Spleen (tissue), 11 donors: ENCODE results near the gene PLXNC1. TPM values are rescaled to one million over a fixed set of nuclear protein-coding genes. Genes with fewer than 3 reads are reported as not detected.

Experiments used
- DNase-seq: peaks from one replicate; pipeline ENCODE4 v3.0.0-alpha.2; 2020
- H3K27ac ChIP-seq, 8 donors: fragments of 200-600 bp; sonication (generic) in 7 of 8; 1 replicate in 4 of 8; 2 replicates in 4 of 8; pipeline versions ENCODE4 v1.5.0 to v1.8.0; 2016 to 2021; ENCODE audit warnings: inconsistent platforms in 4 of 8, mild to moderate bottlenecking in 4 of 8, moderate library complexity in 1 of 8
- H3K27me3 ChIP-seq, 7 donors: fragments of 200-600 bp; sonication (generic) in 6 of 7; replicated peaks in 1 of 7; 1 replicate in 4 of 7; 2 replicates in 3 of 7; pipeline versions ENCODE4 v1.5.0 to v1.8.0; 2016 to 2021; ENCODE audit warnings: inconsistent platforms in 3 of 7, mild to moderate bottlenecking in 1 of 7
- H3K36me3 ChIP-seq, 6 donors: fragments of 200-600 bp; sonication (generic) in 5 of 6; 1 replicate in 4 of 6; 2 replicates in 2 of 6; pipeline versions ENCODE4 v1.5.0 to v1.8.0; 2016 to 2021; ENCODE audit warnings: inconsistent platforms in 2 of 6
- H3K4me1 ChIP-seq, 6 donors: fragments of 200-600 bp; sonication (generic) in 5 of 6; 1 replicate in 3 of 6; 2 replicates in 3 of 6; pipeline versions ENCODE4 v1.5.0 to v1.8.0; 2016 to 2021; ENCODE audit warnings: inconsistent platforms in 3 of 6
- H3K4me3 ChIP-seq, 8 donors: fragments of 200-600 bp; sonication (generic) in 7 of 8; 1 replicate in 4 of 8; 2 replicates in 4 of 8; pipeline versions ENCODE4 v1.5.0 to v1.8.0; 2016 to 2021; ENCODE audit warnings: inconsistent platforms in 4 of 8, mild to moderate bottlenecking in 4 of 8, moderate library complexity in 2 of 8
- H3K9me3 ChIP-seq, 8 donors: fragments of 200-600 bp; sonication (generic) in 7 of 8; 1 replicate in 4 of 8; 2 replicates in 4 of 8; pipeline versions ENCODE4 v1.5.0 to v1.8.0; 2016 to 2021; ENCODE audit warnings: inconsistent platforms in 4 of 8
- POLR2A ChIP-seq, 3 donors: fragments of 450-650 bp; IDR thresholded peaks; one replicate each; pipeline ENCODE4 v1.5.1; 2017; ENCODE audit warnings: antibody characterized with exemption in 3 of 3, mild to moderate bottlenecking in 1 of 3
- POLR2AphosphoS5 ChIP-seq, 3 donors: sonication (generic); formaldehyde crosslinking; IDR thresholded peaks; one replicate each; pipeline ENCODE4 v1.5.1; 2017; ENCODE audit warnings: antibody characterized with exemption in 3 of 3
- whole genome bisulfite sequencing, 5 donors: extraction: QIAGEN DNeasy Blood & Tissue Kit in 3 of 5; methylation state at CpG; one replicate each; pipeline versions ENCODE4 v1.1.5 to v1.1.7; 2013 to 2018; 5-methylcytosine and 5-hydroxymethylcytosine counted together
- intact Hi-C: fragments of 100-400 bp; cut with DNase I; formaldehyde crosslinking; loops from one replicate; pipeline ENCODE4 v1.15.0; 2023; ENCODE audit warnings: low total_unique reads
- polyA plus RNA-seq, 3 donors: library from polyadenylated mRNA; stranded (reverse); fragments of 200-250 nt; gene quantifications; one replicate each; pipeline ENCODE4 v1.2.1, GENCODE V29; 2013
- total RNA-seq, 7 donors: library from RNA; depleted of rRNA in 3 of 7; stranded (reverse); fragments of >200 nt in 3 of 7; fragmentation: NEBNext Ultra II Directional in 4 of 7; extraction: Animal tissue kit (Norgen Biotek cat#: 25700) in 4 of 7; gene quantifications; one replicate each; pipeline versions ENCODE4 v1.1.0 to v1.2.1, GENCODE V29; 2016 to 2021
- TF ChIP-seq, protein P1 (sequence below), 11 experiments: fragments of 200-600 bp in 7 of 11; fragments of 450-650 bp in 4 of 11; sonication (generic) in 4 of 11; IDR thresholded peaks in 8 of 11; conservative IDR thresholded peaks in 3 of 11; 1 replicate in 7 of 11; 2 replicates in 4 of 11; pipeline versions ENCODE4 v1.4.0 to v1.8.0; 2016 to 2021; ENCODE audit warnings: antibody characterized with exemption in 11 of 11, inconsistent platforms in 4 of 11, mild to moderate bottlenecking in 1 of 11
- donor health status: healthy with polysubstance abuse.
- donor health status: DM: no; HTN: no; CAD: no; lungs with moderate emphysema.
- donor health status: DM: no; HTN: no; CAD: no.
- donor health status: Bipolar disorder and iron deficiency.
- donor health status: healthy.
- donor health status: DM: no; HTN: no; CAD: no.
- donor health status: DM: yes; HTN: yes; CAD: no.

PLXNC1 gene
- total and polyA plus RNA-seq, 10 donors: 6.8 to 138 (median 69.7) TPM

DNA sequence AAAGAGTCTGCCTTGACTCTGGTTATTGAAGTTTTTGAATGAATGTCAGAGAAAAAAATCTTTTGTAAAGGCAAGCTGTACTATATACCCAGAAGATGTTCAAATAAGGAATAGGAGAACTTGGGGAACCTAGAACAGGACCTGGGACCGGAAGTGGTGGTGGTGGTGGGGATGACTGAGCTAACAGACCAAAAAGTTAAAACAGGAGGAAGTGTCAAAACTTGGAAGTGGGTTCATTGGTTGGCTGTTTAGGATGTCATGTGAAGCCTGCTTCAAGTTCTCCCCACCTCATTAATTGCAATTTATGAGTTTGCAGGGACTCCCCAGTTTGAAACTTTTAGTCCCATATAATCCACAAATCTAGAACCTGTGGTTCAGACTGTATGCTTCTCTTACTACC lies 26.2 kb downstream of the PLXNC1 start:
- peak; percentile 89 for DNase-seq
- Histone ChIP-seq H3K27me3 (no peaks in the 10 kb centered on the region), H3K36me3 (peaks cover 0 to 31% (median 9%) of the 10 kb centered on the region in 6 donors), H3K9me3 (peaks cover 0 to 13% (median 10%) of the 10 kb centered on the region in 8 donors), H3K27ac (peak overlapping the region in 7 of 8 donors; percentile 80 to 95 (median 87)), H3K4me1 (peaks cover 23 to 82% (median 47%) of the 10 kb centered on the region in 6 donors), H3K4me3 (peak overlapping the region in 1 of 8 donors; percentile 57)
- WGBS, 5 donors: 20 to 30% (median 21%) methylated on average over 1 of the region's 1 CpG
- intact Hi-C loops: no loop called here
- TF ChIP-seq, protein P1, sequence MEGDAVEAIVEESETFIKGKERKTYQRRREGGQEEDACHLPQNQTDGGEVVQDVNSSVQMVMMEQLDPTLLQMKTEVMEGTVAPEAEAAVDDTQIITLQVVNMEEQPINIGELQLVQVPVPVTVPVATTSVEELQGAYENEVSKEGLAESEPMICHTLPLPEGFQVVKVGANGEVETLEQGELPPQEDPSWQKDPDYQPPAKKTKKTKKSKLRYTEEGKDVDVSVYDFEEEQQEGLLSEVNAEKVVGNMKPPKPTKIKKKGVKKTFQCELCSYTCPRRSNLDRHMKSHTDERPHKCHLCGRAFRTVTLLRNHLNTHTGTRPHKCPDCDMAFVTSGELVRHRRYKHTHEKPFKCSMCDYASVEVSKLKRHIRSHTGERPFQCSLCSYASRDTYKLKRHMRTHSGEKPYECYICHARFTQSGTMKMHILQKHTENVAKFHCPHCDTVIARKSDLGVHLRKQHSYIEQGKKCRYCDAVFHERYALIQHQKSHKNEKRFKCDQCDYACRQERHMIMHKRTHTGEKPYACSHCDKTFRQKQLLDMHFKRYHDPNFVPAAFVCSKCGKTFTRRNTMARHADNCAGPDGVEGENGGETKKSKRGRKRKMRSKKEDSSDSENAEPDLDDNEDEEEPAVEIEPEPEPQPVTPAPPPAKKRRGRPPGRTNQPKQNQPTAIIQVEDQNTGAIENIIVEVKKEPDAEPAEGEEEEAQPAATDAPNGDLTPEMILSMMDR (IDR thresholded peaks at IDR 0.05 in 8 of 11, conservative IDR thresholded peaks at IDR 0.05 in 3 of 11): peak in 1 of 11 experiments; percentile 17
- TF ChIP-seq POLR2AphosphoS5 (IDR thresholded peaks at IDR 0.05) (peak in 1 of 3 donors; percentile 71), POLR2A (IDR thresholded peaks at IDR 0.05) (no peak)

DNA sequence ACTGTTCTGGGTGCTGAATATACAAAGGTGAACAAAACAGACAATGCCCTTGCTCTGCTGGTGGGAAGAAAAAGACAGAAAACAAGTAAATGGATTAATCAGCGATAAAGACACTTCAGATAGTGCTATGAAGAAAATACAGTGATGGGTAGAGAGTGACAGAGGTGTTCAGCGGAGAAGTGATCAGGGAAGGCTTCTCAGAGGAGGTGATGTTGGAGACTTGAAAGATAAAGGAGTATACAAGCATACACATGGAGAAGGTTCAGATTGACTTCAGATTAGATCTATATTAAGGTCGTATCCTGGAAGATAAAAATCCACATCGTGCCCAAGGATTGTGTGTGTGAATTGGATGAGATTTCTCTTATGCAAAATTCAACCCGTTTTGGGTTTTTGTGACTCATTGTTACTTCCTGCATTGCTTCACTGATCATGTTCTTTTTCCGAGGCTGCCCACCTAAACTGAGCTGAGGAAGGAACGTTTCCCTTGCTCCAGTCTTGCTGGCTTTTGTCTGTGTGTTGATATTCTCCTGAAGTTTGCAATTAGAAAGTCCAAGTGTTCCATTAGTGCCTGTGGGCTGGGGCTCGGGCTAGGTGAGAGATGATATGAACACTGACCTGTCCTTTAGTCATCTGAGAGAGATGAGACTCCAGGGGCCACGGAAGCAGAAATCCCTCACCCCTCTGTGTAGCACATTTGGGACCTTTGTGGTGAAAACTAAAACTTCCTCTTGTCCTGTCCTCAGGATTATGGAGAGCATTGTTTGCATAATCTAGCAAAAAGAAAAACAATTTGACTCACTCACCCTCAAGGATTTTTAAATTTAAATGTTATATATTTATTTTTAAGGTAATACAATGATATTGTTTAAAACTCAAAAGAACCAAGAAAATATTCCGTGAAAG lies 27.6 kb downstream of the PLXNC1 start:
- Histone ChIP-seq H3K4me1 (peaks cover 23 to 88% (median 48%) of the 10 kb centered on the region in 6 donors), H3K27me3 (no peaks in the 10 kb centered on the region), H3K9me3 (peaks cover 0 to 13% (median 10%) of the 10 kb centered on the region in 8 donors), H3K36me3 (peaks cover 0 to 17% (median 1%) of the 10 kb centered on the region in 6 donors), H3K27ac (peak overlapping the region in 7 of 8 donors; percentile 59 to 95 (median 87)), H3K4me3 (peak overlapping the region in 1 of 8 donors; percentile 48)
- peak in 1 of 3 donors; percentile 36 for TF ChIP-seq POLR2AphosphoS5 (IDR thresholded peaks at IDR 0.05)
- TF ChIP-seq, protein P1 (IDR thresholded peaks at IDR 0.05 in 8 of 11, conservative IDR thresholded peaks at IDR 0.05 in 3 of 11): no peak
- 42 to 49% (median 46%) methylated on average over 10 of the region's 10 CpGs for WGBS, 5 donors
- intact Hi-C loops: no loop called here
- DNase-seq: no peak

DNA sequence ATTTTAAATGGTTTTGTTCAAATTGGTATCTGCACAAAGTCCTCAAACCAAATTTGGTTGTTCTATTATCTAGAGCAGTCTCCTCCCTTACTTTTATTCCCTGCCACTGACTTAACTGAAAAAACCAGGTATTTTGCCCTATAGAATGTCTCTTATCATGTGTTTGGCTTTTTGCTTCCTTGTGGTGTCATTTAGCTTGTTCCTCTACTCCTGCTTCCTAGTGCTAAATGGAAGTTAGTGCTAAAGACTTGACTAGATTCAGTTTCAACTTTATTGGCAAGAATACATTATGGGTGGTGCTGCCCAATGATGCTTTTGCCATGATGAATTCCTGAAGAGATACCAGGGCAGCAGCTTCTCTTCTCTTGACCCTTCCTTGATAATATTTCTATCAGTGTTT lies 29.7 kb downstream of the PLXNC1 start:
- H3K27me3 ChIP-seq: no peaks in the 10 kb centered on the region
- peak overlapping the region in 3 of 8 donors; percentile 17 to 70 (median 70) for H3K27ac ChIP-seq
- H3K36me3 ChIP-seq: peaks cover 0 to 18% (median 3%) of the 10 kb centered on the region in 6 donors
- TF ChIP-seq POLR2A (IDR thresholded peaks at IDR 0.05) (no peak), POLR2AphosphoS5 (IDR thresholded peaks at IDR 0.05) (no peak)
- TF ChIP-seq, protein P1 (IDR thresholded peaks at IDR 0.05 in 8 of 11, conservative IDR thresholded peaks at IDR 0.05 in 3 of 11): no peak
- intact Hi-C loops: no loop called here
- H3K4me1 ChIP-seq: peaks cover 23 to 75% (median 41%) of the 10 kb centered on the region in 6 donors
- no peak for DNase-seq
- H3K4me3 ChIP-seq: no peak overlapping the region
- H3K9me3 ChIP-seq: peaks cover 0 to 13% (median 10%) of the 10 kb centered on the region in 8 donors

DNA sequence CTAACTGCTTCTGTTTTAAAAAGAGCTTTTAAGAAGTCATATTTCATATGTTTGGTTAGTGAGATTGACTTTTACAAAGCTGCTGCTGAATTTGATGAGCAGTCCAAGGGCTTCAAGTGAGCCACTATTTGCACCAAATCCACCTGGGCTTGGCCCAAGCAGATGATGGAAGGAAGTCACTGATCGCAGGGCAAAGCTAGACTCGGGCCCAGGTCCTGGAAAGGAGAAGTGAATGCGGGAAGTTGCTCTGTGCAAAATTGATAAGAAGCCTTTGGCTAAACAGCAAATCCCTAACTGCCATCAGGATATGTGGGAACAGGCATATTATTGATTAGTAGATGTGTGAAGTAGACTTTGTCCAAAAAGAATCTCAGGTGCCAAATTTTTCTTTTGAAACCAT lies 30.5 kb downstream of the PLXNC1 start:
- Histone ChIP-seq H3K9me3 (peaks cover 0 to 13% (median 10%) of the 10 kb centered on the region in 8 donors), H3K4me1 (peaks cover 18 to 67% (median 32%) of the 10 kb centered on the region in 6 donors), H3K4me3 (no peak overlapping the region), H3K27me3 (no peaks in the 10 kb centered on the region), H3K27ac (peak overlapping the region in 5 of 8 donors; percentile 31 to 70 (median 44)), H3K36me3 (peaks cover 0 to 25% (median 3%) of the 10 kb centered on the region in 6 donors)
- intact Hi-C loops: no loop called here
- TF ChIP-seq POLR2AphosphoS5 (IDR thresholded peaks at IDR 0.05) (no peak), POLR2A (IDR thresholded peaks at IDR 0.05) (no peak)
- TF ChIP-seq, protein P1 (IDR thresholded peaks at IDR 0.05 in 8 of 11, conservative IDR thresholded peaks at IDR 0.05 in 3 of 11): no peak
- WGBS, 5 donors: 40 to 66% (median 54%) methylated on average over 3 of the region's 3 CpGs
- DNase-seq: no peak
